ENCODE results near the gene SHKBP1.

- TF ChIP-seq EZH2 (IDR thresholded peaks at IDR 0.05; ENCODE audit: low read length, unreplicated experiment) (no peak), CTCF (conservative IDR thresholded peaks at IDR 0.05; ENCODE audit: low read depth, low read length) (peak; percentile 31; the same call in 1 of the 2 replicates)
These were observed 43.2 kb upstream of the SHKBP1 start for GRCh38 chr19:40533508-40533907.

Measured in PC-3 (cell line).